SK-N-SH treated with all-trans-retinoic acid at 6 μM for 48 hours (cell line): Measurements from ENCODE around the gene CST7.

Source experiments
- ATAC-seq: fragments of 200-7000 bp; cut with Tn5 transposase; 3 replicates; pipeline ENCODE4 v1.9.1; 2020; ENCODE audit warnings: mild to moderate bottlenecking, moderate library complexity
- BACH2 ChIP-seq: fragments of 250-450 bp; sonication (Bioruptor Pico); IDR thresholded peaks from 2 replicates; pipeline ENCODE4 v1.9.0; 2021; ENCODE audit warnings: mild to moderate bottlenecking, borderline replicate concordance
- CSDC2 ChIP-seq: fragments of 250-450 bp; sonication (Bioruptor Pico); IDR thresholded peaks from 2 replicates; pipeline ENCODE4 v1.5.0; 2020; ENCODE audit warnings: mild to moderate bottlenecking, moderate library complexity
- ESRRG ChIP-seq: fragments of 250-450 bp; sonication (Bioruptor Pico); IDR thresholded peaks from 2 replicates; pipeline ENCODE4 v1.6.1; 2021; ENCODE audit warnings: mild to moderate bottlenecking
- GLIS3 ChIP-seq: fragments of 250-450 bp; sonication (Bioruptor Pico); IDR thresholded peaks from 2 replicates; pipeline ENCODE4 v1.5.0; 2020; ENCODE audit warnings: mild to moderate bottlenecking, moderate library complexity
- ISL1 ChIP-seq: fragments of 250-450 bp; sonication (Bioruptor Pico); IDR thresholded peaks from 2 replicates; pipeline ENCODE4 v2.1.2; 2022; ENCODE audit warnings: mild to moderate bottlenecking, moderate library complexity
- OSR1 ChIP-seq: fragments of 250-450 bp; sonication (Bioruptor Pico); IDR thresholded peaks from 2 replicates; pipeline ENCODE4 v1.8.0; 2022; ENCODE audit warnings: moderate library complexity, mild to moderate bottlenecking, inconsistent platforms
- RARB ChIP-seq: fragments of 250-450 bp; sonication (Bioruptor Pico); IDR thresholded peaks from 2 replicates; pipeline ENCODE4 v1.8.0; 2021; ENCODE audit warnings: mild to moderate bottlenecking, moderate library complexity
- SNAI2 ChIP-seq: fragments of 250-450 bp; sonication (Bioruptor Pico); IDR thresholded peaks from 2 replicates; pipeline ENCODE4 v1.5.0; 2020; ENCODE audit warnings: mild to moderate bottlenecking, moderate library complexity
- TCF4 ChIP-seq: fragments of 250-450 bp; sonication (Bioruptor Pico); IDR thresholded peaks from 2 replicates; pipeline ENCODE4 v1.8.0; 2021; ENCODE audit warnings: mild to moderate bottlenecking, moderate library complexity, borderline replicate concordance
- TOX ChIP-seq: fragments of 250-450 bp; sonication (Bioruptor Pico); IDR thresholded peaks from 2 replicates; pipeline ENCODE4 v1.8.0; 2021; ENCODE audit warnings: mild to moderate bottlenecking, moderate library complexity, borderline replicate concordance
- ZC3H10 ChIP-seq: fragments of 250-450 bp; sonication (Bioruptor Pico); IDR thresholded peaks from 2 replicates; pipeline ENCODE4 v1.5.1; 2021; ENCODE audit warnings: mild to moderate bottlenecking, moderate library complexity
- ZFP3 ChIP-seq: fragments of 250-450 bp; sonication (Bioruptor Pico); IDR thresholded peaks from 2 replicates; pipeline ENCODE4 v1.5.0; 2020; ENCODE audit warnings: mild to moderate bottlenecking, moderate library complexity
- ZFP30 ChIP-seq: fragments of 450-650 bp; formaldehyde crosslinking; IDR thresholded peaks from 2 replicates; pipeline ENCODE4 v1.5.0; 2022; ENCODE audit warnings: mild to moderate bottlenecking, moderate library complexity
- ZNF70 ChIP-seq: fragments of 450-650 bp; formaldehyde crosslinking; IDR thresholded peaks from 2 replicates; pipeline ENCODE4 v1.5.0; 2020; ENCODE audit warnings: mild to moderate bottlenecking, moderate library complexity
- ZNF8 ChIP-seq: fragments of 450-650 bp; formaldehyde crosslinking; IDR thresholded peaks from 2 replicates; pipeline ENCODE4 v1.5.0; 2020; ENCODE audit warnings: mild to moderate bottlenecking, moderate library complexity
- TF ChIP-seq, protein P1 (sequence below): fragments of 250-450 bp; sonication (Bioruptor Pico); IDR thresholded peaks from 2 replicates; pipeline ENCODE4 v1.5.1; 2020; ENCODE audit warnings: low read depth, mild to moderate bottlenecking, moderate library complexity
- TF ChIP-seq, protein P2 (sequence below): fragments of 250-450 bp; sonication (Bioruptor Pico); IDR thresholded peaks from 2 replicates; pipeline ENCODE4 v1.5.0; 2020; ENCODE audit warnings: mild to moderate bottlenecking, moderate library complexity
- TF ChIP-seq, protein P3 (sequence below): fragments of 250-450 bp; sonication (Bioruptor Pico); IDR thresholded peaks from 2 replicates; pipeline ENCODE4 v1.5.1; 2021; ENCODE audit warnings: mild to moderate bottlenecking, moderate library complexity

The CST7 gene

DNA sequence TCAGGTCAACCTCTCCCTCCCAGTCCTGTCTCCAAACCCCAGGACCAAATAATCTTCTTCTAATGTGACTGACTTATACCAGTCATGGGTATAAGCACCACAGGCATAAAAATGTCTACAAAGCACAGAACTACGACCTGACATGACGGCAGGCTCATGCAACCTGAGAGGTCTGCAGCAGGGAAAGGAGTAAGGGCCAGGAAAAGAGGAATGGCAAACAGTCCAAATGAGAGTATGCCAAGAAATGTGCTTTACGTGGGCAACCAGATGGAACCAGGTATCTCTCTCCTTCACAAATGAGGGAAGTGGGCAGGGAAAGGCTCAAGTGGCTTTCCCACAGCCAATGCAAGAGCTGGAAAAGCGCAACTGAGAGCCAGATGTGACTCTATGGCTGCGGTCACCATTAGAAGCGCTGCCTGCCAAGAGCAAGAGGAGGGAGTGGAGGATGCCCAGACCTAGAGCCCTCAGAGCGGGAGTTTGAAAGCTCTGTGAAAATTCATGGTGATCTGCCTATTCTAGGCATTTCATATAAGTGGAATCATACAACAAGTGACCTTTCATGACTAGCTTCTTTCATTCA, 37.5 kb downstream of the CST7 start:
- no peak for ATAC-seq
- no peak for TF ChIP-seq TOX (CRISPR knock-in tag)
- TF ChIP-seq, protein P1, sequence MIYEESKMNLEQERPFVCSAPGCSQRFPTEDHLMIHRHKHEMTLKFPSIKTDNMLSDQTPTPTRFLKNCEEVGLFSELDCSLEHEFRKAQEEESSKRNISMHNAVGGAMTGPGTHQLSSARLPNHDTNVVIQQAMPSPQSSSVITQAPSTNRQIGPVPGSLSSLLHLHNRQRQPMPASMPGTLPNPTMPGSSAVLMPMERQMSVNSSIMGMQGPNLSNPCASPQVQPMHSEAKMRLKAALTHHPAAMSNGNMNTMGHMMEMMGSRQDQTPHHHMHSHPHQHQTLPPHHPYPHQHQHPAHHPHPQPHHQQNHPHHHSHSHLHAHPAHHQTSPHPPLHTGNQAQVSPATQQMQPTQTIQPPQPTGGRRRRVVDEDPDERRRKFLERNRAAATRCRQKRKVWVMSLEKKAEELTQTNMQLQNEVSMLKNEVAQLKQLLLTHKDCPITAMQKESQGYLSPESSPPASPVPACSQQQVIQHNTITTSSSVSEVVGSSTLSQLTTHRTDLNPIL (CRISPR knock-in tag) = no peak

DNA sequence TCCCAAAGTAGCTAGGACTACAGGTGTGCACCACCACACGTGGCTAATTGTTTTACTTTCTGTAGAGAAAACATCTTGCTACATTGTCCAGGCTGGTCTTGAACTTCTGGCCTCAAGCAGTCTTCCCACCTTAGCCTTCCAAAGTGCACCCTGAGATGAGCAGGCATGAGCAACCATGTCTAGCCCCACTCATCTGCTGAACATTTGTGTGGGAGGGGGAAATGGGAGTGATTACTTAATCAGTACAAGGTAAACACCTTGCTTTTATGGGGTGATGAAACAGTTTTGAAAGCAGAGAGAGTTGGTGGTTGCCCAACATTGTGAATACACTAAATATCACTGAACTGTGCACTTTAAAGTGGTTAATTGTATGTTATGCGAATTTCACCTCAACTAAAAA, 38.2 kb downstream of the CST7 start:
- no peak for ATAC-seq
- TF ChIP-seq RARB (CRISPR knock-in tag) (no peak), SNAI2 (CRISPR knock-in tag) (no peak), ZFP30 (CRISPR knock-in tag) (no peak), GLIS3 (CRISPR knock-in tag) (no peak), ZFP3 (CRISPR knock-in tag) (no peak), OSR1 (no peak)
- TF ChIP-seq, protein P2, sequence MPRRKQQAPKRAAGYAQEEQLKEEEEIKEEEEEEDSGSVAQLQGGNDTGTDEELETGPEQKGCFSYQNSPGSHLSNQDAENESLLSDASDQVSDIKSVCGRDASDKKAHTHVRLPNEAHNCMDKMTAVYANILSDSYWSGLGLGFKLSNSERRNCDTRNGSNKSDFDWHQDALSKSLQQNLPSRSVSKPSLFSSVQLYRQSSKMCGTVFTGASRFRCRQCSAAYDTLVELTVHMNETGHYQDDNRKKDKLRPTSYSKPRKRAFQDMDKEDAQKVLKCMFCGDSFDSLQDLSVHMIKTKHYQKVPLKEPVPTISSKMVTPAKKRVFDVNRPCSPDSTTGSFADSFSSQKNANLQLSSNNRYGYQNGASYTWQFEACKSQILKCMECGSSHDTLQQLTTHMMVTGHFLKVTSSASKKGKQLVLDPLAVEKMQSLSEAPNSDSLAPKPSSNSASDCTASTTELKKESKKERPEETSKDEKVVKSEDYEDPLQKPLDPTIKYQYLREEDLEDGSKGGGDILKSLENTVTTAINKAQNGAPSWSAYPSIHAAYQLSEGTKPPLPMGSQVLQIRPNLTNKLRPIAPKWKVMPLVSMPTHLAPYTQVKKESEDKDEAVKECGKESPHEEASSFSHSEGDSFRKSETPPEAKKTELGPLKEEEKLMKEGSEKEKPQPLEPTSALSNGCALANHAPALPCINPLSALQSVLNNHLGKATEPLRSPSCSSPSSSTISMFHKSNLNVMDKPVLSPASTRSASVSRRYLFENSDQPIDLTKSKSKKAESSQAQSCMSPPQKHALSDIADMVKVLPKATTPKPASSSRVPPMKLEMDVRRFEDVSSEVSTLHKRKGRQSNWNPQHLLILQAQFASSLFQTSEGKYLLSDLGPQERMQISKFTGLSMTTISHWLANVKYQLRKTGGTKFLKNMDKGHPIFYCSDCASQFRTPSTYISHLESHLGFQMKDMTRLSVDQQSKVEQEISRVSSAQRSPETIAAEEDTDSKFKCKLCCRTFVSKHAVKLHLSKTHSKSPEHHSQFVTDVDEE (CRISPR knock-in tag) = no peak
- TF ChIP-seq, protein P3, sequence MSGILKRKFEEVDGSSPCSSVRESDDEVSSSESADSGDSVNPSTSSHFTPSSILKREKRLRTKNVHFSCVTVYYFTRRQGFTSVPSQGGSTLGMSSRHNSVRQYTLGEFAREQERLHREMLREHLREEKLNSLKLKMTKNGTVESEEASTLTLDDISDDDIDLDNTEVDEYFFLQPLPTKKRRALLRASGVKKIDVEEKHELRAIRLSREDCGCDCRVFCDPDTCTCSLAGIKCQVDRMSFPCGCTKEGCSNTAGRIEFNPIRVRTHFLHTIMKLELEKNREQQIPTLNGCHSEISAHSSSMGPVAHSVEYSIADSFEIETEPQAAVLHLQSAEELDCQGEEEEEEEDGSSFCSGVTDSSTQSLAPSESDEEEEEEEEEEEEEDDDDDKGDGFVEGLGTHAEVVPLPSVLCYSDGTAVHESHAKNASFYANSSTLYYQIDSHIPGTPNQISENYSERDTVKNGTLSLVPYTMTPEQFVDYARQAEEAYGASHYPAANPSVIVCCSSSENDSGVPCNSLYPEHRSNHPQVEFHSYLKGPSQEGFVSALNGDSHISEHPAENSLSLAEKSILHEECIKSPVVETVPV (CRISPR knock-in tag) = no peak

DNA sequence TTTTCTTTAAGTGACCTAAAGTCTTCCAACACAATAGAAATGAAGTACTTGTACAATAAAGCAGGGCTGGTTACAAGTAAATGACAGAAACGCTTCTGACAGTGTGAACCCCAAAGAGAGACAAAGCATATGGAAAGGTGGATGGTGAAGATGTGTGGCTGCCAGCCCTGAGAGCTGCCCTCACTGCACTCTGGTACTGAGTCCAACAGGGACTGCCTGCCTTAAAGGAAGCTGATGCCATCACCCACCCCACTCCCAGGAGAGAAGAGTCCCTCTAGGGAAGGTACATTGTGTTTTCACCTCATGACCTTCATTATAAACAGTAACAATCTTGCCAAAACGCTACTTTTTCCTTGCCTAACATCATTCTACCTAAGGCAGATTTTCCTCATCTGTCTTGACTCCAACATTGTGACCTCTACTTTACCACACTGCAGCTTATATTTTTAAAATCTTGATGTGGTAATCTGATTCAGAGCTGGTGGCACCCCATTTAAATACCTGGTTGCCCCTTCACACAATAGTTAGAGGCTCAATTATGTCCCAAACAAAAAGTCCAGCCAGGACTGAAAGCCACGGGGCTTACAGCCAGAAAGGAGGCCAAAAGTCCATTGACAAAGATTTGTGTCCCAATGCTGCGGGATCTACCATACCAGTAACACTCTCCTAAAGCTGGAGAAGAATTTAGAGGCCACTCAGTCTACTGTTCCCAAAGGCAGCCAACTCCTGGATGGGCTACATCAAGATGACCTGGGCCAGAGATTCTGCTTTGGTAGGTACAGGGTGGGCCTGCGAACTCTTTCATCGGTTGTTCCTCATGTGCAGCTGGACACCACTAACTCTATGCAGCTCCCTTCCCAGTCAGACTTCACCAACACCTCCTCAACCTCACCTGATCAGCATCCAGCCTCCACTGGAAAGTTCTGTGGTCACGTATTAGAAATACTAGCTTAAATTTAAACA, 39.1 kb downstream of the CST7 start:
- no peak for TF ChIP-seq ZNF8 (CRISPR knock-in tag)
- TF ChIP-seq GLIS3 (CRISPR knock-in tag) = no peak
- no peak for TF ChIP-seq CSDC2 (CRISPR knock-in tag)
- TF ChIP-seq BACH2 (CRISPR knock-in tag) = no peak
- TF ChIP-seq ZFP3 (CRISPR knock-in tag) = no peak
- no peak for TF ChIP-seq ZC3H10
- TF ChIP-seq ISL1 = no peak
- TF ChIP-seq ZNF70 (CRISPR knock-in tag) = no peak
- no peak for TF ChIP-seq RARB (CRISPR knock-in tag)
- ATAC-seq = no peak

DNA sequence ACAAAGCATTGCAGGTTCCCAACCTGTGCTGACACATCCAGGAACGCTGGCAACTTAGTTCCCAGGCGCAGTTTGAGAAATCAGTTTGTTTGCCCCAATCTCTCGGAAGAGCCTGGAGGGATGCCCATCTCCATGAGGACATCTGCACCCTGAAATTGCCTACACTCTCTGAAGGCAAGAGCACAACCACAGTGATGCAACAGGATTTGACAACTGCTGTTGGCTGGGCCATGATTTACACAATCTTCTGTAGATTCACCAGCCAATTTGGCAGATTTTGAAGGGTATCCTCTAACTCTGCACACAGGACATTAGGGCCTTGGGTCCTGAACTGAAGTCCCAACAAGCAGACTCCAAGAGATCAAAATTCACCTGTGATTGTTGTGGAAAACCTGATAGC, 40.1 kb downstream of the CST7 start:
- TF ChIP-seq RARB (CRISPR knock-in tag) (no peak), ISL1 (no peak), TOX (CRISPR knock-in tag) (no peak), ZNF8 (CRISPR knock-in tag) (no peak), ESRRG (no peak), TCF4 (CRISPR knock-in tag) (no peak), ZFP30 (CRISPR knock-in tag) (no peak)
- TF ChIP-seq, protein P2 (CRISPR knock-in tag) = no peak
- ATAC-seq = no peak
